NCI-H1436 (cell line): ENCODE measurements around the gene ALDH1A1.

Source experiments
- DNase-seq: peaks from one replicate; lab custom pipeline; 2025; lab: John Stamatoyannopoulos, UW

The ALDH1A1 gene

DNA sequence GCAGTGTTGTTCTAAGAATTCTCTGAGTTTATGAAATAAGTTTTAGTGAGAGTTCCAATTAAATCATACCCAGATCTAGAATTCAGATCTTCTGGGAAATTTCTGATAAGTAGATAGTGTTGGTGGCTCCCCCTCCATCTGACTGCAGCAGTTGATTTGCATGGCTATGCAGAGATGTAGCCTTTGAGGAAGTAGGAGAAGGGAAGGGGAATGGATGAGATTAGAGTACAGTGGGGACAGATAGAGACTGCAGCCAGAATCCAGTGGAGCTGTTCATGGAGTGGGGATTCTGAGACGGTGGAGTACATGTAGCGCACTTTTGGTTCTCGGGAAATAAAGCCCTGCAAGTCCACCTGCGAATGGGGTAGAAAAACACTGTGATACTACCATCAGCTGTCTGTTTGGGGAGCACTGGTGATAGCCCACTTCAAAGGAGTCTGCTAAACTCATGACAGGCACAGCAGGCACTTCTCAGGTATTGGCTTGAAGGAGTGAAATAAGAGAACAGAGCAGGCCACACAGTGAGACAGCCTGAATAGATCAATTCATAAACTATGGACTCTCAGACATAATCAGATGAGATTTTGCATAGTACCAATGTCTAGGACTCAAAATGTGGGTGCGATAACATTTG is 96.8 kb downstream of the ALDH1A1 start:
- DNase-seq, result no peak

DNA sequence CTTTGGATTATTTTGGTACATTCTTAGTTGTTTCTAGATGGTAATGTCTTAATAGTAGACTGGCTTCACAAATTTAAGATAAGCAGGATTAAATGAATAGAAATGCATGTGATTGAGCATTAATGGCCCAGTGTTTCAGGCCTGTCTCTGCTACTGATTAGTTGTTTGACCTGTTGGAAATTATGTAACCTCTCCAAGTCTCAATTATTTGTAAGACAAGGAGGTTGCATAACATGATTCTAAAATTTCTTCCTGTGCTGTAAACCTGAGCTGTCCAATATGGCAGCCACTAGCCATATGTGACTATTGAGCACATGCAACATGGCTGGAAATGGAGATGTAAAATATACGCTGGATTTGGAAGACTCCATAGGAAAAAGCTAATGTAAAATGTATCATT is 97.5 kb downstream of the ALDH1A1 start:
- DNase-seq, result no peak
